22Rv1 (cell line): ENCODE data around the gene PRSS33.

Experiments
- CTCF ChIP-seq: fragments of 450-650 bp; IDR thresholded peaks from 2 replicates; pipeline ENCODE4 v1.5.1; 2017; ENCODE audit warnings: mild to moderate bottlenecking
- ZFX ChIP-seq: fragments of 450-650 bp; IDR thresholded peaks from 2 replicates; pipeline ENCODE4 v1.6.1; 2017; ENCODE audit warnings: antibody characterized with exemption, borderline replicate concordance

GRCh38 chr16:2774161-2774891 lies 13.0 kb downstream of the PRSS33 start:
- no peak for TF ChIP-seq CTCF
- TF ChIP-seq ZFX = no peak
